ENCODE measurements around the gene THBS2. TPM values are rescaled to one million over a fixed set of nuclear protein-coding genes. Genes with fewer than 3 reads are reported as not detected.
"Not testable (repeated sequence)": the region's sequence is repeated elsewhere in the genome, so short reads cannot be mapped to it uniquely, and the experiment has no call there.

THBS2 gene
- total RNA-seq, 1 donor from 2014 or later = 50.0 TPM

DNA sequence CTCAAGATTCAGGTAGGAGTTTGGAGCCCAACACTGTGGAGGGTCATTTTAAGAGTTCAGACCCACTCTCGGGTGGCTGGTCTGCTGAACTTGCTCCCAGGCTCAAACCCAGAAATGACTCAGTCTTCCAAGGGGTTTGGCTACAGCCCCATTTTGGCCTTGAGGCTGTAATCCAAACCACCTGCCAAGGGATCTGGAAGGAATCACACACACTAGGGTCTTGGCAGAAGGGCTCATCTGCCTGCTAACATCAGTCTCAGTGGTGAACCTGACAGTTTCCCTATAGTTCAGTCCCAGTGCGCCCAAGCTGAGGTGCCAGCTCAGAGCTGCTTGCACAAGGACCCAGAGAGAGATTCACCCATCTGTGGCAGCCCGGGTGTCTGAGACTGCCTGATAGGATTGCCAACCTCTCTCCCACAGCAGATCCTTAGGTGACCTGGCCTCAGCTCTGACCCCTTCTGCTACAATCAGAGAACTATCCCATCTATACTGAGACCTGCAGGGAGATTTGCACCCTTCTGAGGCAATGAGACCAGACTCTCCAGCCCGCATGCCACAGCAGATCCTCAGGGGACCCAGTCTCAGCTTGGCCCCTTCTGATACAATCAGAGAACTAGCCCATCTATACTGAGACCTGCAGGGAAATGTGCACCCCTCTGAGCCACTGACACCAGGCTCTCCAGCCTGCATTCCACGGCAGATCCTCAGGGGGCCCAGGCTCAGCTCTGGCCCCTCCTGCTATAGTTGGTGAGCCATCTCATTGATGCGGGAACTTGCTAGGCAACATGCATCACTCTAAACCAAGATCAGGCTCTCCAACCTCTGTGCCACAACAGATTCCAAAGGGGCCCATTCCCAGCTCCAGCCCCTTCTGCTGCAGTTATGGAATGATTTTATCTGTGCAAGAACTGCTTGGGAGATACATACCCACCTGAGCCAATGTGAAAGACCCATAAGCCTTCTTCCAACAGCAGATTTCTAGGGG is 48.2 kb downstream of the THBS2 start:
- ATAC-seq = no peak

DNA sequence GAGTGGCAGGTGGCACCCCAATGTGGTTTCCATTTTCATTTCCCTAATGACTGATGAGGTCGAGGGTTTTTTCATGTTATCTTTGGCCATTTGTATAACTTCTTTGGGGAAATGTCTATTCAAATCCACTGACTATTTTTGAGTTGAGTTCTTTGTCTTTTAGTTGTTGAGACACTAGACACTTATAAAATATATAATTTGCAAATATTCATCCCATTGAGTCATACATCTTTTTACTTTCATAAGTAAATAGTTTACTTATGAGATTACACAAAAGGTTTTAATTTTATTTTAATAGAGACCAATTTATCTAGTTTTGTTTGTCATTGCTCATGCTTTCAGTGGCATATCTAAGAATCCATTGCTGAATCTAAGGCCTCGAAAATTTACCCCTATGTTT is 49.5 kb downstream of the THBS2 start:
- ATAC-seq = no peak

DNA sequence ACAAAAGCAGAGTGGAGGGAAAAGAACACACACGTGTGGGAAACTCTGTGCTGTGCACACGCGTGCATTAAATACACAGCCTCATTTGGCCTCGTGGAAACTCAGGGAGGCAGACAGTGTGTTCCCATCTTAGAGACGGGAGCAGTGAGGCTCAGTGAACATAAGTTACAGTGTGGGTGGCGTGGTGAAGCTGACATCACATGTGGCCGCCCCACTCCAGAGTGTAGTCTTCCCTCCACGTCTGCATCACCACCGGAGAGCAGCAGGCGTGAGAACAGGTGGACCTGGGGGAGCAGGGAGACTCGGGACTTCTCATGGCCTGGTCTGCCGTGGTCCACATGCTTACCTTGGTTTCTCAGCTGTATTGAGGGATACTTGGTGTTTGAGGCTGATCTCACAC is 51.7 kb downstream of the THBS2 start:
- no peak for ATAC-seq

DNA sequence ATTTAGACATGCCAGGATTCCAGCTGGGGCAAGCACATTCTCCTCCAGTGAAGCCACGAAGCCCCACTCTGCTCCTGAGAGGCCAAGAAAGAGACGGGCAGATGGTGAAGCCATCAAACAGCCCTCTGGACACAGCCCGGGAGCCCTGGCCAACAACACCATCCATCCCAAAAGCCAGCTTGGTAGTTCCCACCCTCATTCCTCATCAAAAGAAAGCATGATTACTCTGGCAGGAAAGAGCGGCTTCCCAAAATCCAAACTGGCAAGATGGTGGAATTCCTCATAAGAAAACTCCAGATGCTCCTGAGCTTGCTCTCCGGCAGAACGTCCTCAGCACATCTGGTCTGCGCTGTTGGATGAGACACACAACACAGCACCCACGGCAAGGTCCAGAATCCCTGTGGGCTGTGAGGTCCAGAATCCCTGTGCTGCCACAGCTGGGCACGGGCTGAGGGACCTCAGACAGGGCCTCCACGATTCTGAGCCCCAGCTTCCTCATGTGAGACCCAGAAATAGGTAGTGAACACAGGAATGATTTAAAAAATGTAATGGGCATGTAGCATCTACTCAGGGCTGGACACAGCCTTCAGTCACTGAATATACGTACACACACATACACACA is 52.6 kb downstream of the THBS2 start:
- ATAC-seq = no peak

DNA sequence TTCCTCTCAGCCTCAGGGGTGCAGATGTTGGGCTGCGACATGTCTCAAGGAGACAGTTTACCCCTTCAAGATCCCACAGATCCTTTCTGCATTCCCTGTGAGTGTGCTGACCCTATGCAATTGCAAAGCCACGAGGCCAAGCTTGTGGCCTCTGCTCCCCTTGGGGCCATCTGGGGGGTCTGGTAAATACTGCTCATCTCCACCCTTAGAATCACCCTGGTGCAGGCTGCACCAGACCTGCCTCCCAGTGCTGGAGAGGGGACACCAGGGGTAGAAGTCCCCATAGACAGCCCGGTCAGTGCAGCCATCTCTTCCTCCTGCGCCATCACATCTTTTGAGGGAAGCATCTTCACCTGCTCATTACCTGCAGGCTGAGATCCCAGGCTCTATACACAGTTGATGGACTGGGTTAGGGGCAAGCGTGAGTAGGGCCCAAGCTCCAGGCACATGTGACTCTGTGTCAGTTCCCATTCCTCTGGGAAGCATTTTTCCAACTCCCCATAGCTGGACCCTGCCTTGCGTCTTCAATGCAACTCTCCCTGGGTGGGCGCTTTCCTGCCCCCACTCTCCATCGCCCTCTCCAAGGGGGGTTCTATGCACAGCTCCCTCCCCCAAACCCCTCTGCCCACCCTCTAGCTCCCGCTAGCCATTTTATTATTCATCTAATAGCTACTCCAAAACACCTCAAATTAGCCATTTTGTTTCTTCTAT is 53.9 kb downstream of the THBS2 start:
- ATAC-seq = no peak

DNA sequence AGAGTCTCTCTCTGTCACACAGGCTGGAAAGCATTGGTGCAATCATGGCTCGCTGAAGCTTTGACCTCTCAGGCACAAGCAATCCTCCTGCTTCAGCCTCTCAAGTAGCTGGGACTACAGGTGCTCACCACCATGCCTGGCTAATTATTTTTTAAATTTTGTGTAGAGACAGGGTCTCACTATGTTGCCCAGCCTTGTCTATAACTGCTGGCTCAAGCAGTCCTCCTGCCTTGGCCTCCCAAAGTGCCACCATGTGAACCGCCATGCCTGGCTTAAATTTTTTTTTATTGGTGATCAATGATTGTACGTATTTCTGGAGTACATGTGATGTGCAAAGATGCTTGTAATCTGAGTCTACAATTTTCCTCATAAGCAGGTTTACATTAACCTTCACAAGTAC is 54.8 kb downstream of the THBS2 start:
- ATAC-seq = no peak

DNA sequence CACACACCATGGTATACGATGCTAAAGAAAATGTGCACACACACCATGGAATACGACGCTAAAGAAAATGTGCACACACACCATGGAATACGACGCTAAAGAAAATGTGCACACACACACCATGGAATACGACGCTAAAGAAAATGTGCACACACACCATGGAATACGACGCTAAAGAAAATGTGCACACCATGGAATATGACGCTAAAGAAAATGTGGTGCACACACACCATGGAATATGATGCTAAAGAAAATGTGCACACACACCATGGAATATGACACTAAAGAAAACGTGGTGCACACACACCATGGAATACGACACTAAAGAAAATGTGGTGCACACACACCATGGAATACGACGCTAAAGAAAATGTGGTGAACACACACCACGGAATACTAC is 55.7 kb downstream of the THBS2 start:
- not testable (repeated sequence) for ATAC-seq

DNA sequence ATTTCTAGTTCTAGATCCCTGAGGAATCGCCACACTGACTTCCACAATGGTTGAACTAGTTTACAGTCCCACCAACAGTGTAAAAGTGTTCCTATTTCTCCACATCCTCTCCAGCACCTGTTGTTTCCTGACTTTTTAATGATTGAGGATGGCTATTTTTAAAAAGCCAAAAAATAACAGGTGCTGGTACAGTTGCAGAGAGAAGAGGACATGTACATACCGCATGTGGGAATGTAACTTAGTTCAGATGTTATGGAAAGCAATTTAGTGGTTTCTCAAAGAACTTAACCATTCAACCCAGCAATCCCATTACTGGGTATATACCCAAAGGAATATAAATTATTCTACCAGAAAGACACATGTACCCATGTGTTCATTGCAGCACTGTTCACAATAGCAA is 57.4 kb downstream of the THBS2 start:
- ATAC-seq = not testable (repeated sequence)

DNA sequence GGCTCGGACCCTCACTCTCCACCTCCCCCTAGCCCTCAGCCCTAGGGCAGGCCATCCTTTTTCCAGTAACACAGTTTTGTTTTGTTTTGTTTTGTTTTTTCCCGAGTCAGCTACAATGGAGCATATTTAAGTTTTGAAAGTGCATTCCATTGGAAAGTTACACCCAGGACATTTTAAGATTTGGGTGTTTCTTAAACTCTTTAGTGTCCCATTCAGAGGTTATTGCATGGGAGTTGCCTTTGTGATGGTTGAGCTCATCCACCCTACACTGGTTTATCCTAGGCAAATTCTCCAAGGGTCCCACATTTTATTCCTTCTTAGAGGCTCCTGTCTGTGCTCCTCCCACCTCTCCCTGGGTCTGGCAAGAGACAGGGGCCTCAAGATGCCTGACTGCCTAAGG is 58.9 kb downstream of the THBS2 start:
- ATAC-seq = no peak

DNA sequence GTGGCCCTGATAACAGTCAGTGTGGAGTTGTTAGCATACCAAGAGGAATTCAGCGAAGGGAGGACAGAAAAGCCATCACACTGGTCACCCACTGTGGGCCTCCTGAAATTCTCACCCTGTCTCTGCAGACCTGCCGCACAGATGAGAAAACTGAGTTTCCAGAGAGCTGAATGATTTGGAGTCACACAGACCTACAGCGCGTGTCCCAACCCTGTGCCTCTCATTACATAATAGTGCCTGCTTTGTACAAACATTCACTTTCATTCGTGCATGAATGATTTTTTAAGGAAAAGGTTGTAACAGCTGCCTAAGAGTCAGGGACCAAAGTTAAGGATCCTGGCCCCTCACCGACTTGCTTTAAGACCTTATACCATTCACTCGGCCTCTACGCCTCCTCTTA is 62.7 kb downstream of the THBS2 start:
- no peak for ATAC-seq

DNA sequence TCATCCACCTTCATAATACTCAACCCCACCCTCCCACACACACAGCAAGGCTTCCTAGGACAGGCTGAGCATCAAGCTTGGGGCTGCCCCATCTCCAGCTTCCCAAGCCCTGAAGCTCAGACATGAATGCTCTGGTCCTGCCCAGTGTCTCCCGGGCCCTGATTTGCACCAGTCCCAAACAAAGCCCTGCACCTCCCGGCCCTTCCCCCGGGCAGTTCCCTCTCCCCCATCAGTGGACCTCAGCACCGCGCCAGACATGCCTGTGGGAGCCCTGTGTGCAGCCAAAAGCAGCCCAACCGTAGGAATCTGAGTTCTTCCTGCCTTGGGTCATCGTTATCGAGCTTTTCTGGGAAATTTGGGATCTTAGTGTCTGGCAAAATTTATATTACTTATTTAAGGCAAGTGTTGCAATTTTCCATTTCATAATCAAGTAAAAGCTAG is 63.5 kb downstream of the THBS2 start:
- no peak for ATAC-seq

DNA sequence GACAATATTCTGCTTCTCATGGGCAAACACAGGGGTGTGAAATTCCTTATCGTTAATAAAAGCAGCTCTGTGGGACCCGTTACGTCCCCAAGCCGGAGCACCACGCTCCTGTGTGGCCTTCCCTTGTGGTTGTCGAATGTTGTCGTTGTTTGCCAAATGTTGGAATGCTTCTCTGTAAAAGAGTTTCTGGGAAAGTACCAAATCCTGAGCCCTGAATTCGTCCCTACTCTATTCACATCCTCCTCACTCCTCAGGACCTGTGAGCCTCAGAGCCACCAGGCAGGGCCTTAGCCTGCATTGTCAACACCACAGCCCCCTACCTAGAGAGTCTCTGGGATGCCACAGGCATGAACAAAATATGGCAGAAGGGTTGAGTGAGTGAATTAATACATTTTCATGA is 64.0 kb downstream of the THBS2 start:
- no peak for ATAC-seq

DNA sequence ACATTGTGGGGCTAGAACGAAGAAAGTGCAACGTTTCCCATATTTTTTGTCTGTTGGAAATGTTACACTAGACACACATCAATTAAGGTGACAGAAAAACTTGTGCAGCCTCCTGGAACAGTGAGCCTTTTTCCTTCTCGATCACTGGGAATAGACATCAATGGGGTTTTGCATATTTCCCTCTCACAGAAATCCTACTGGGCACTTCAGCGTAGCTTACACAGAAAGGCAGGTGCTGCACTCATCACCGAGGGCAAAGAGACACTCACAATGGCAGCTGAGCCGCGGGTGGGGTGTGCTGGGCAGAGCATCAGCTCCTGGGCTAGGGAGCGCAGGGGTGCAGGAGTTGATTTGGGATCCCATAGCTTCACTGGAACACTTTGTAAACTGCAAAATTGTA is 64.5 kb downstream of the THBS2 start:
- no peak for ATAC-seq

DNA sequence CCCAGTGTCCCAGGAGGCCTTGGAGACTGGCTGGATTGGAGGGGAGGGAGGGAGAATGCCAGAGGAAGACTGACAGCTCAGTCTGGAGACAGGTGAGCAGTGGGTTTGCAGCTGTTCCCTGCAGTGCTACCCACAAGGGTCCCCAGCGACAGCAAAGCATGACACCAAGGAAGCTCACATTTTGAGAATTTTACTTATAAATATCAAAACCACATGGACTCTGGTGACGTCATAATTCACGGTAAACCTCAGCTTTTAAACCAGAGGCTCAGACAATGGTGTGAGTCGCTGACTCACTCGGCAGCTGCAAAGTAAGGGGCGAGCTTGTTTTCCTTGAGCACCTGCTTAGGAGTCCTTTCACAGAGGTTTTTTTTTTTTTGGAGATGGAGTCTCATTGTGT is 65.2 kb downstream of the THBS2 start:
- no peak for ATAC-seq

DNA sequence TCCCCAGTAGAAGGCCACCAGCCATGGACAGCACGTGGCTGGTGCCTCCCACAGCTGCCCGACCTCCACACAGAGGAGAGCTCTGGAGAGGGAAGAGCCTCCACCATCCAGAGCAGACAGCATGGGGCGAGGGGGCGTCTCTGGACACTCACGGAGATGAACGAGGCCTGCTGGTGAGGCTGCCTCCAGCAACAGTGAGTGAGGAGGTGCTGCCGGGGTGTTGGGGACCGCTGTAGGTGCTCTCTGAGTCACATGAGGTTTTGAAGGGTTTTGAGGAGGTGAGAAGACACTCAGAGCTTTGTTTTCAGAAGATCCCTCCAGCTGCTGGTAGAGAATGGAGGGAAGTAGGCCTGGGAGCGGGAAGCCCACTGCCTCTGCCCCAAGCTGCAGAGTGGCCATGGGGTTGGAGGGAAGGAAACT is 65.6 kb downstream of the THBS2 start:
- no peak for ATAC-seq

DNA sequence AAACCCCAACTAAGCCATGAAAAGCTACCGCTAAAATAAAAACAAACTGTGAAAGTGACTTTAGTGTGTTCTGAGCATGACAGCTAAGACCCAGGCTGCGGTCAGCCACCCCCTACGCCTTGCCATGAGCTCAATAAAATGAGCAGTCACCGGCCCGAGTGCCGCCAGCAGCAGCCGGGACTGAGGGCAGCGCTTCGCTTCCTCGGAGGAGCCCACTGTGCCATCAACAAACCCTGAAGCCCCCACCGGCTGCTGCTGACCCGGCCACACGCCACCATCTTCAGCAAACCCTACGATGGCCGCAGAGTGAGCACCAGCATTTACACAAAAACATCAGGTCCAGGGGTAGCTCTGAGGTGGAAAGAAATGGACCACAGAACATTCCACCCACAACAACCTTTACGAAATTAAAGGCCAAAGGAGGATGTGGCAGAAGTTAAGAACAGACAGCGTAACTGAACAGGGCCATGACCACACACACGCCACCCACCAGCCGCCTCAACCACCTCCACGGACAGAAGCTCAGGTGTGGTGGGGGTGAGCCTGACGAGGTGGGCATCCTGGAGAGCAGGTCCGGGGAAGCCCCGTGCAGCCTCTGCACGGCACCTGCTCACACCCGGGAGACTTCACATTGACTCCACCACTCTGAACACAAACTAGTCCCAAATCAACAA is 67.0 kb downstream of the THBS2 start:
- ATAC-seq = no peak

DNA sequence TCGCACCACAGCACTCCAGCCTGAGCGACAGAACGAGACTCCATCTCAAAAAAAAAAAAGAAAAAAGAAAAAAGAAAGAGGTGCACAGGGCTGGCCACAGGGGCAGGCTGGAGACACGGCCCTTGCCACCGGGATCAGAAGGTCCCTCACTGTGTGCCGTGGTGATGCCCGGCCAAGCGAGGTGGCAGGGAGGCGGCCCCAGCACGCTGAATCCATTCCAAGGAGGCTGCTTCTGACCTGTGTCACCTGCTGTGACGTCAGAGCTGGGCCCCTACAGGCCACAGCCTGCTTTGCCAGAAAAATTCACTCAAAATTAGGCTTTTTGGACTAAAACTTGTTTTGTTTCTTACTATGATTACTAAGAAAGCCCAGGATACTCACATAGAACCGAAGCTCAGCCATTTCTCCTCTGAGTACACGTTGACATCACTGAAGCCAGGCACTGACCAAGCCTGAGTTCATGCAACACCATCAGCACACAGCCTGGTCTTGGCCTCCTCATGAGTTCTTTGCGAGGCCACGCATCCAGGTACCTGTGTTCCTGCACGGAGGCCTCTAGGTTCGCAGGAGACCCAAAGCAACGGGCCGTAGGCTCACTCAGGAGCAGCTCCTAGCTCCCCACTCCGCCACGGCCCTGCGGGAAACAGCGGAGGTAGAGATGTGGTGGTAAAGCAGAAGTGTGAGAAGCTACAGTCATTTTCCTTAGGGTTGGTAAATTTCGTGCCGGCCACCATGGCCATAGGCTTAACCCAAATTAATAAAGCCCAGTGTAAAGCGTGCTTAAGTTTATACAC is 67.8 kb downstream of the THBS2 start:
- ATAC-seq = no peak

DNA sequence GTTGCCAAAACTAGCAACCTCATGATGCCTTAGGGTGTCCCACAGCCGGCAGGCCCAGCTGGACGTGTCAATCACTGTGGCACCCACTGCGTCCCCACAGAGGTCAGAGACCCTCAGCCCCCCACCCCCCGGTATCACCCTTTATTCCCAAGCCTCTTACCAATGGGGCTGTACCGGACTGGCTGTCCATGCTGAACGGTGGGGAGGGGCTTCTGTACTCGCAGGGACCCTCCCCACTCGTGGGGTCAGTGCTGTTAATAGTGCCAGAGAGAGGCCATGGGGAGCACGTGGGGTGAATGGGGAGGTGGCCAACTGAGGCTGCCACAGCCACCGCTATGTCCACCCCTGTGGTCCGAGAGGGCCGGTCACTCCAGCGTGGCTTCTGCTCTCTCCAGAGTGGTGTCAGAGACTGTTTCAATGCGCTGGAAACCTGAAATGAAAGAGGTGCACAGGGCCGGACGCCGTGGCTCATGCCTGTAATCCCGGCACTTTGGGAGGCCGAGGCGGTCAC is 68.6 kb downstream of the THBS2 start:
- no peak for ATAC-seq

DNA sequence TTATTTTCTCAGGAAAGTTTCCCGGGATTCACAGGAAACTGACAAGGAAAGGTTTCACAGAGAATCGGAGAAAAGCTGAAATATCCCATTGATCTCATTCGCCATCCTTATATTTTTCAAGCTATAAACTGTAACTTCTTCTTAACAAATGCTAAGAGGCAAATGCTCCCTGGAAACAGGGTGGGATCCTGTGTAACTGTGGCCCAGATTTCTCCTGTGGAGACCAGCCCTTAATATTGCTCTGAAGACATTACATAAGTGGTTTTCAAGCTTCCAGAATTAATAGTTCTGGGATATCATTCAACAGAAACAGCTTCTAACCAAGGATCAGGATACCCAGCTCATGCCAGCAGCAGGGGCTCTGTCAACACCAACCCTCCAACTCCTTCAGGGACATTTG is 69.2 kb downstream of the THBS2 start:
- ATAC-seq = no peak

DNA sequence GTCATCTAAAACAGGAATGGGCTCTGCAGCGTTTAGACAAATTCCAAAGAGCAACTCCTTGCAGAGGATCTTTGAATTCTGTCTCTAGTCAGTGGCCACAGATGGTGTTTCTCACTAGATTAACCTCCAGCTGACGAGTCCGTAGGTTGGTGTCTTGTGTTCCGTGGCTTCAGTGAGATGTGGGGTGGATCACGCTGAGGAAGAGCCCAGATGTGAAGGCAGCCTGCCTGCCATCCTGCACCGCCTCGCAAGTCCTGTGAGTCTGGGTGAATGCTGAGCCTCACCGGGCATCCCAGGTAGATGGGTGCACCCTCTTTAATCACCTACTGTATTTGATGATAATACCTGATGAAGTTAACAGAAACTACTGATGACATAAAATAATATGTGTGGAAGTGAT is 70.4 kb downstream of the THBS2 start:
- ATAC-seq = no peak

DNA sequence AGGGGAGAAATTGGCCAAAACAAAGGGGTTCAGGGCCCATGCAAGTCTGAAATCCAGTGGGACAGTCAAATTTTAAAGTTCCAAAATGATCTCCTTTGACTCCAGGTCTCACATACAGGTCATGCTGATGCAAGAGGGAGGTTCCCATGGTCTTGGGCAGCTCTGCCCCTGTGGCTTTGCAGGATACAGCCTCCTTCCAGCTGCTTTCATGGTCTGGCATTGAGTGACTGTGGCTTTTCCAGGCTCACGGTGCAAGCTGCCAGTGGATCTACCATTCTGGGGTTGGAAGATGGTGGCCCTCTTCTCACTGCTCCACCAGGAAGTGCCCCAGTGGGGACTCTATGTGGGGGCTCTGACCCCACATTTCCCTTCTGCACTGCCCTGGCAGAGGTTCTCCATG is 73.8 kb downstream of the THBS2 start:
- not testable (repeated sequence) for ATAC-seq

Data from esophagus mucosa (tissue), 1 donor.